HCT116 (cell line): Measurements from ENCODE around the gene LMTK3. TPM values are rescaled to one million over a fixed set of nuclear protein-coding genes. Genes with fewer than 3 reads are reported as not detected.

ENCODE experiments used
- ATAC-seq: fragments of 200-7000 bp; cut with Tn5 transposase; 2 replicates; pipeline ENCODE4 v1.9.1; 2020; ENCODE audit warnings: mild to moderate bottlenecking, moderate library complexity
- BruUV-seq: library from RNA; stranded (reverse); fragments of 400-500 nt; replicated peaks from 2 replicates; lab custom pipeline; 2021; lab: Mats Ljungman, UMichigan
- CTCF ChIA-PET: fragments of 300-600 bp; sonication (Branson Sonifier 250); formaldehyde crosslinking; loops from one replicate; lab custom pipeline; 2021; ENCODE audit warnings: antibody characterized with exemption; lab: Charles Lee
- POLR2A ChIA-PET: fragments of 300-600, 350-600 bp; sonication (Branson Sonifier 250); formaldehyde crosslinking; loops from one replicate; lab custom pipeline; 2021; ENCODE audit warnings: antibody characterized with exemption; lab: Charles Lee
- RAD21 ChIA-PET, 2 experiments: fragments of 300-600 bp; sonication (Branson Sonifier 250); formaldehyde crosslinking; loops; one replicate each; lab custom pipeline; 2023; ENCODE audit warnings: low total read pairs in 2 of 2; ENCODE audit not compliant: uncharacterized antibody in 2 of 2, unreplicated experiment in 2 of 2, low non-redundant PET in 1 of 2; lab: Charles Lee
- DNase-seq: peaks from one replicate; pipeline ENCODE4 v3.0.0-alpha.2; 2010; ENCODE audit warnings: low read depth, low spot score
- H2AFZ ChIP-seq: fragments of 200-600 bp; shearing (Covaris generic), sonication (generic); 2 replicates; pipeline ENCODE4 v1.6.1; 2017; ENCODE audit warnings: low read depth, mixed run types, mixed read lengths, antibody characterized with exemption, low read length; ENCODE audit not compliant: poor library complexity, severe bottlenecking
- H3K27ac ChIP-seq: 2 replicates; pipeline ENCODE4 v1.5.1; 2012; ENCODE audit warnings: low read depth, low read length
- H3K27me3 ChIP-seq: fragments of 200-600 bp; sonication (generic); 2 replicates; pipeline ENCODE4 v1.6.1; 2016; ENCODE audit warnings: mixed run types, low read length, mixed read lengths; ENCODE audit not compliant: insufficient read depth
- H3K36me3 ChIP-seq, 2 experiments: fragments of 200-500 bp in 1 of 2; fragments of 200-600 bp in 1 of 2; sonication (Bioruptor generic) in 1 of 2; sonication (generic) in 1 of 2; 2 replicates each; pipeline versions ENCODE4 v1.5.1 to v1.6.1; 2014 to 2016; ENCODE audit warnings: low read length in 2 of 2, inconsistent platforms in 1 of 2, mixed read lengths in 1 of 2, mixed run types in 1 of 2; ENCODE audit not compliant: insufficient read depth in 2 of 2, control insufficient read depth in 1 of 2
- H3K4me1 ChIP-seq, 2 experiments: fragments of 200-600 bp in 1 of 2; sonication (generic) in 1 of 2; 2 replicates each; pipeline versions ENCODE4 v1.5.1 to v1.6.1; 2012 to 2017; ENCODE audit warnings: low read length in 2 of 2, inconsistent platforms in 1 of 2, mild to moderate bottlenecking in 1 of 2, mixed read lengths in 1 of 2, mixed run types in 1 of 2, moderate library complexity in 1 of 2; ENCODE audit not compliant: insufficient read depth in 2 of 2, control insufficient read depth in 1 of 2
- H3K4me2 ChIP-seq: fragments of 200-600 bp; sonication (generic); 2 replicates; pipeline ENCODE4 v1.6.1; 2017; ENCODE audit warnings: mixed run types, low read length, mixed read lengths
- H3K4me3 ChIP-seq, 2 experiments: fragments of 200-600 bp in 1 of 2; sonication (generic) in 1 of 2; replicated peaks in 1 of 2; 2 replicates each; pipeline ENCODE4 v1.5.1; 2011 to 2016; ENCODE audit warnings: low read length in 2 of 2, control low read depth in 1 of 2, low read depth in 1 of 2, mild to moderate bottlenecking in 1 of 2, mixed read lengths in 1 of 2, mixed run types in 1 of 2
- H3K79me2 ChIP-seq: fragments of 200-600 bp; sonication (generic); 2 replicates; pipeline ENCODE4 v1.6.1; 2017; ENCODE audit warnings: mild to moderate bottlenecking, mixed run types, low read length, moderate library complexity, mixed read lengths; ENCODE audit not compliant: insufficient read depth
- H3K9ac ChIP-seq: fragments of 200-600 bp; sonication (generic); 2 replicates; pipeline ENCODE4 v1.6.1; 2016; ENCODE audit warnings: low read length, mixed read lengths
- H3K9me2 ChIP-seq: fragments of 200-600 bp; sonication (generic), shearing (Covaris generic); 2 replicates; pipeline ENCODE4 v1.6.1; 2017; ENCODE audit warnings: mixed run types, mild to moderate bottlenecking, moderate library complexity; ENCODE audit not compliant: insufficient read depth
- H3K9me3 ChIP-seq, 2 experiments: fragments of 200-500 bp in 1 of 2; fragments of 200-600 bp in 1 of 2; sonication (Bioruptor generic) in 1 of 2; sonication (generic) in 1 of 2; 2 replicates each; pipeline ENCODE4 v1.6.1; 2014 to 2017; ENCODE audit warnings: low read length in 2 of 2, mixed read lengths in 2 of 2, inconsistent platforms in 1 of 2, low read depth in 1 of 2, mild to moderate bottlenecking in 1 of 2, mixed run types in 1 of 2, moderate library complexity in 1 of 2; ENCODE audit not compliant: control insufficient read depth in 1 of 2, insufficient read depth in 1 of 2
- H4K20me1 ChIP-seq: fragments of 200-600 bp; sonication (generic), shearing (Covaris generic); 2 replicates; pipeline ENCODE4 v1.6.1; 2017; ENCODE audit warnings: mixed run types, mild to moderate bottlenecking, moderate library complexity; ENCODE audit not compliant: insufficient read depth
- CBX3 ChIP-seq: IDR thresholded peaks from 2 replicates; pipeline ENCODE4 v1.6.1; 2012; ENCODE audit warnings: low read depth
- CTCF ChIP-seq, 3 experiments: fragments of 200-600 bp in 1 of 3; sonication (generic) in 1 of 3; IDR thresholded peaks in 2 of 3; conservative IDR thresholded peaks in 1 of 3; 2 replicates each; pipeline ENCODE4 v1.5.1; 2012 to 2017; ENCODE audit warnings: low read depth in 2 of 3, low read length in 2 of 3, antibody characterized with exemption in 1 of 3, borderline replicate concordance in 1 of 3, control low read depth in 1 of 3, mild to moderate bottlenecking in 1 of 3, mixed read lengths in 1 of 3, mixed run types in 1 of 3, moderate library complexity in 1 of 3; ENCODE audit not compliant: insufficient read depth in 1 of 3
- EGR1 ChIP-seq: IDR thresholded peaks from 2 replicates; pipeline ENCODE4 v1.6.1; 2012; ENCODE audit warnings: low read depth
- ELF1 ChIP-seq: IDR thresholded peaks from 2 replicates; pipeline ENCODE4 v1.6.1; 2012; ENCODE audit warnings: low read depth, borderline replicate concordance
- EZH2 ChIP-seq: fragments of 200-600 bp; sonication (generic); IDR thresholded peaks from 2 replicates; pipeline ENCODE4 v1.6.1; 2017; ENCODE audit warnings: antibody characterized with exemption, mixed run types
- EZH2phosphoT487 ChIP-seq: fragments of 200-600 bp; IDR thresholded peaks from 2 replicates; pipeline ENCODE4 v1.6.1; 2018; ENCODE audit warnings: antibody characterized with exemption, borderline replicate concordance
- FOSL1 ChIP-seq: IDR thresholded peaks from 2 replicates; pipeline ENCODE4 v1.6.1; 2012; ENCODE audit warnings: low read depth
- JUND ChIP-seq: IDR thresholded peaks from 2 replicates; pipeline ENCODE4 v1.6.1; 2012
- MAX ChIP-seq: IDR thresholded peaks from 2 replicates; pipeline ENCODE4 v1.6.1; 2012
- RAD21 ChIP-seq: IDR thresholded peaks from 2 replicates; pipeline ENCODE4 v1.6.1; 2012; ENCODE audit warnings: low read depth, mild to moderate bottlenecking
- REST ChIP-seq: IDR thresholded peaks from 2 replicates; pipeline ENCODE4 v1.6.1; 2012; ENCODE audit warnings: low read depth
- SP1 ChIP-seq: IDR thresholded peaks from 2 replicates; pipeline ENCODE4 v1.6.1; 2012; ENCODE audit warnings: low read depth
- SRF ChIP-seq: IDR thresholded peaks from 2 replicates; pipeline ENCODE4 v1.6.1; 2012; ENCODE audit warnings: low read depth
- TCF7L2 ChIP-seq: IDR thresholded peaks from 2 replicates; pipeline ENCODE4 v1.7.0; 2011; ENCODE audit warnings: borderline replicate concordance, inconsistent platforms; ENCODE audit not compliant: insufficient read depth, insufficient read length; ENCODE audit errors: extremely low read depth
- YY1 ChIP-seq: IDR thresholded peaks from 2 replicates; pipeline ENCODE4 v1.6.1; 2011; ENCODE audit warnings: low read length, low read depth, moderate library complexity, mild to moderate bottlenecking; ENCODE audit not compliant: insufficient replicate concordance; ENCODE audit errors: extremely low read depth
- ZFX ChIP-seq: fragments of 450-650 bp; IDR thresholded peaks from 2 replicates; pipeline ENCODE4 v1.6.1; 2017
- intact Hi-C: fragments of 100-400 bp; cut with micrococcal nuclease; formaldehyde crosslinking; loops from 2 replicates; pipeline ENCODE4 v1.10.0; 2022
- total RNA-seq: library from RNA; stranded (reverse); gene quantifications from one replicate; pipeline ENCODE4 v1.2.1, GENCODE V29; 2021; ENCODE audit not compliant: unreplicated experiment

The LMTK3 gene
- total RNA-seq, 1 experiment from 2014 or later = 19.9 TPM

GRCh38 chr19:48461982-48462655, 49.5 kb downstream of the LMTK3 start:
- Histone ChIP-seq H3K79me2 (no peaks in the 10 kb centered on the region), H3K9me3 (no peaks in the 10 kb centered on the region), H3K27ac (no peak overlapping the region), H3K4me3 (no peak overlapping the region), H3K27me3 (no peaks in the 10 kb centered on the region), H3K36me3 (peaks cover under 1 to 14% of the 10 kb centered on the region in 2 experiments; a peak in 1 of 4 replicates), H3K4me2 (no peak overlapping the region), H3K9ac (no peak overlapping the region), H3K9me2 (no peaks in the 10 kb centered on the region), H2AFZ (no peak overlapping the region), H3K4me1 (peaks cover 0 to 7% of the 10 kb centered on the region in 2 experiments; a peak in 2 of 4 replicates)
- ChIA-PET POLR2A (no interaction called here), CTCF (no interaction called here), RAD21 (no interaction called here)
- DNase-seq (peak; percentile 21), ATAC-seq (peak; percentile 88)
- intact Hi-C loops = no loop called here
- TF ChIP-seq YY1 (no peak), SRF (no peak), TCF7L2 (no peak), ELF1 (no peak), EZH2 (no peak), EZH2phosphoT487 (no peak), MAX (no peak), RAD21 (no peak), CBX3 (no peak), ZFX (no peak; the same call in 1 of the 2 replicates), SP1 (no peak), REST (no peak), EGR1 (no peak), CTCF (IDR thresholded peaks at IDR 0.05 in 2 of 3, conservative IDR thresholded peaks at IDR 0.05 in 1 of 3; ENCODE audit: borderline replicate concordance in 1 of 3, insufficient read depth in 1 of 3, low read depth in 2 of 3, low read length in 2 of 3) (no peak), FOSL1 (no peak), JUND (no peak)
- TF ChIP-seq, all 23 proteins: peak for 0
- H4K20me1 ChIP-seq = no peaks in the 10 kb centered on the region
- no TSS peak for BruUV-seq
